HG03025 (cell line): ENCODE data around the gene KCNIP3.

Source experiments
- ATAC-seq: cut with Tn5 transposase; IDR thresholded peaks from one replicate; pipeline ENCODE4 v1.9.1; 2021; ENCODE audit warnings: mild to moderate bottlenecking, moderate library complexity; ENCODE audit not compliant: unreplicated experiment, low FRiP score

Gene KCNIP3

DNA sequence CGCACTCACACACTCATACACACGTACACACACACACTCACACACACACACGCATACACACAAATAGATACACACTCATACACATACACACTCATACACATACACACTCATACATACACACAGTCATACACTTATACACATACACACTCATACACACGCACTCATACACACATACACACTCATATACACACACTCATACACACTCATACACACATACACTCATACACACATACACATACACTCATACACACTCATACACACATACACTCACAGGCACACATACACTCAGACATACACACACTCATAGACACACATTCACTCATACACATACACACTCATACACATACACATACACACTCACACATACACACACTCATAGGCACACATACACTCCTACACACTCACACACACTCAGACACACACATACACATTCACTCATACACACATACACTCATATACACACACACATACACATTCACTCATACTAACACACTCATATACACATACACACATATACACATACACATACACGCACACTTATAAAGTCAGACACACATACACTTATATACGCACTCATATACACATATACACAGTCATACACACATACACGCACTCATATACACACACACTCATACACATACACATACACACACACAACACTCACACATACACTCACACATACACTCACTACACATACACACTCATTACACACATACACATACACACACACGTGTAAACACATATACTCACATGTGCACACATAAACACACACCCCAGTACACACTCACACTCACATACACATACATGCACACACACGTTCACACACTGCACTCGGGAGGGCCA is 28.7 kb downstream of the KCNIP3 start:
- ATAC-seq, result no peak

DNA sequence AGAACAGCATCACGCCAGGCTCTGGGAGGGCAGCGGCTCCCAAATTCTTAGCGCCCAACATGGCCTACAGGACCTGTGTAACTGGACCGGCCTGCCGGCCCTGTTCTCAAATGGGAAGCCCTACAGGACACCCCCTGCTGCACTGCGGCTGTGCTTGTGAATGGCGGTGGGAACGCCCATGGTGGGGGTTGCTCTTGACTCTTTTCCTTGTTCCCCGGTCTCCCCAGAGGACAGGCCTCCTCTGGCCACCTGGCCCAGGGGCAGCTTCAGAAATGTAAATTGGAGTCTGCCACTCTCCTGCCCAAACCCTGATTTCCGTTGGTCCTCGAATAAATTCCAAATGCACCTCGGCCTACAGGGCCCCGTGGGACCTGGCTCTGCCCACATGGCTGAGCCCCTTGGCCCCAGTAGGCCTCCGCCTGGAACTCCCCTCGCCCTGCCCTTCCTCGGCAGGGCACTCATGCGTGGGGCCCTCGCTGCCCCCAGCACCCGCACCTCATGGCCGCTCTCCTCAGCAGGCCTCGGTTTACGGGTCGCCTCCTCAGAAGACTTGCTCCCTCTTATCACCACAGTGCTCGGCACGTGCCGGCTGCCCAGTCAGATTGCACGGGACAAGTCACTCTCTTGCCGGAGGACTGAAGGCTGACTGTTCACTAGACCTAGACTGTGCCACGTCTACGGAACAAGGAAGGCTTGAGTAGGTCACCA is 29.4 kb downstream of the KCNIP3 start:
- no peak for ATAC-seq

GRCh38 chr2:95327861-95328260 is 30.7 kb downstream of the KCNIP3 start:
- no peak for ATAC-seq

DNA sequence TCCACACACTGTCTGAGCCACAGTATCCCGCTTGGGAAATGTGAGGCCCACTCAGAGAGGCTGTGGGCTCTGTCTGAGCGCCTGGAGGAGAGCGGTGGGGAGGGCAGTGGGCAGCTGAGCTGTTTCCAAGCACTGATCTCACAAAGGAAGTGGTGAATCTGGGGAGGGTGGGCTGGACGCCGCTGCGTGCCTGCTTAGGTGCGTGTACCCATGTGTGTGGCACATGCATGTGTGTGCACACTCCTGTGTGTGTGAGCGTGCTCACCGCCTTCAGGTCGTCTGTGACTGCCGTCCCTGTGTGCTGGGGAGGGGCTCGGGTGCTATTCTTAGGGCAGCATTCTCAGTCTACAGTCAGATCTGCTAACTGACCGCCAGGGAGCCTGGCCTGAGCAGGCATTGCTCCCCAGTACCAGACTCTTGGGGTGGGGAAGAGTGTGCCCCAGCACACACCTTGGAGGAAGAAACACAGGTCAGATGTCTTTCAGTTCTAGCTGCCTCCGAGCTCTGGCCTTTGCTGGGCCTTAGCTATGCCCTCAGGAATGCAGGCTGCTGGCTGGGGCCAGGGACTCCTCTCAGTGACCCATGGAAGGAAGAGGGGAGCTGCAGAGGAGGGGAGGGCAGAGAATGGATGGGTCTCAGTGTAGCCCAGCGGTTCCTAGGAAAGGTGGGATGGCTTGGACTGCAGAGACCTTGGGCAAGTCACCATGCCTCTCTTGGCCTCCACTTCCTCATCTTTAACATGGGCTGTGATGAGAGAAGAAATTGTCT is 31.4 kb downstream of the KCNIP3 start:
- no peak for ATAC-seq

DNA sequence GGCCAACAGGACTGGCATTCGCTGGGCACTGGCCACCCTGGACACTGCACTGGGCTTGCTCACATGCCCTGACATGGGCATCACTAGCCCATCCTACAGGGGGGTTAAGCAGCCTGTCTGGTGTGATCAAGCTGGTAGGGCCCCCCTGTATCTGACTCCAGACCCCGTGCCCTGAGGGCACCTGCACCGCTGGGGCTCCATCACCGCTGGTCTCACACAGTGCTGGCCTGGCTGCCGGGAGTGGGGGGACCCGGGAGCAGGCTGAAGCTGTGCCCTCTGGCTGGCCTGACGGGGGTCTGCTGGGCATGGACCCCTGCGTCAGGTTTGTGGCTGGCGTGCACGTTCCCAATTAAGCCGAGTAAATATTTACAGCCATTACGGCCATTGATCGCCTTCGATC is 32.3 kb downstream of the KCNIP3 start:
- ATAC-seq, result no peak

GRCh38 chr2:95329891-95330793 is 33.0 kb downstream of the KCNIP3 start:
- ATAC-seq, result no peak

DNA sequence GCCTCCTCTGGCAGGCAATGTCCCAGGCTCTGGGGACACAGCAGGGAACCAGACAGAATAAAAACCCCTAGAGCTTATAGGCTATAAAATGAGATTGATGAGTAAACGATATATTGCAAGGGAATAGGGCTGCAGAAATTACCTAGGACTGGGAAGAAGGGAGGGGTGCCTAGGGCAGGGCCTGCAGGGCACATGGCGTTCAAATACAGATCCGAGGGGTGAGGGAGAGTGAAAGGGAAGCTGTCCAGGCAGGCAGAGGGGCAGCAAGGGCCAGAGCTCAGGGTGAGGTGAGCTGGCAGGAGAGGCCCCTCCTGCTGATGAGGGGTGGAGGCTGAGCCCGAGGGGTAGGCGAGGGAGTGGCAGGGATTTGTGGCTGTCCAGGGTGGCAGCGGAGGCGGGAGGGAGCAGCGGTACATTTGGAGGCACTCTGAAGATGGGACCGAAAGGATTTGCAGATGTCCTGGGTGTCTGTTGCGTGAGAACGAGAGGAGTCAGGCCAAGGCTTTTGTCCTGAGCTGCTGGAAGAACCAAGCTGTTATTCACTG is 33.7 kb downstream of the KCNIP3 start:
- no peak for ATAC-seq

- no peak for ATAC-seq
These were observed 34.5 kb downstream of the KCNIP3 start for GRCh38 chr2:95331606-95332005.

DNA sequence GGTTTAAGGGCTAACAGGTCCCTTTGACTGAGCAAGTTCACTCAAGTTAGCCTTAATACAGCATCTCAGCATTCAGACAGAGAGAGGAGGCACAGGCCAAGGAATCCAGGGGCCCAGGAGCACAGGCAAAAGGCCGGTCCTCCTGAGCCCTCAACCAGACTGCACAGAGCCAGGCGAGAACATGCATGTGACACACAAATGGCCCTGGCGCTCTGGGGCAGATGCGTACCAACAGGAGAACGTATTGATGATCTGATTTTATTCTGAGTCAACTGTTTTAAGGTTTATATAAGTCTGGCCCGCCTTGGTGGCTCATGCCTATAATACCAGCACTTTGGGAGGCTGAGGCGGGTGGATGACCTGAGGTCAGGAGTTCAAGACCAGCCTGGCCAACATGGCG is 34.9 kb downstream of the KCNIP3 start:
- no peak for ATAC-seq

DNA sequence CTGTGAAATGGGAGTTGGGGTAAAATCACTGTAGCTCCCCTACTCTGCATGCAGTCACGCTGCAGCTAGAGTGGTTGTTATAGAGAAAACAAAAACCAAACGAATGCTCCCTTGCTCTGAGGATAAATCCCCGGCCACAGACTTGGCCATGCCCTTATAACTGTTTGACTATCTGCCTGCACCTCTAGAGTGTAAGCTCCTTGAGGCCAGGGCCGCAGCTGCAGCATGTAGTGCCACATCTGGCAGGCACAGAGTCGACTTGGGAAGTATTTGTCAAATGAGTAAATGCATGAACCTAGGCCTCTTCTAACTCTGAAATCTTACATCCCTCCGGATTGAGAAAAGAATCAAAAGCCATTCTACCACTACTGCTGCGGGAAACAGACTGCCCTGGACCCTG is 35.9 kb downstream of the KCNIP3 start:
- ATAC-seq, result no peak

GRCh38 chr2:95333888-95334338 is 36.8 kb downstream of the KCNIP3 start:
- ATAC-seq, result no peak

DNA sequence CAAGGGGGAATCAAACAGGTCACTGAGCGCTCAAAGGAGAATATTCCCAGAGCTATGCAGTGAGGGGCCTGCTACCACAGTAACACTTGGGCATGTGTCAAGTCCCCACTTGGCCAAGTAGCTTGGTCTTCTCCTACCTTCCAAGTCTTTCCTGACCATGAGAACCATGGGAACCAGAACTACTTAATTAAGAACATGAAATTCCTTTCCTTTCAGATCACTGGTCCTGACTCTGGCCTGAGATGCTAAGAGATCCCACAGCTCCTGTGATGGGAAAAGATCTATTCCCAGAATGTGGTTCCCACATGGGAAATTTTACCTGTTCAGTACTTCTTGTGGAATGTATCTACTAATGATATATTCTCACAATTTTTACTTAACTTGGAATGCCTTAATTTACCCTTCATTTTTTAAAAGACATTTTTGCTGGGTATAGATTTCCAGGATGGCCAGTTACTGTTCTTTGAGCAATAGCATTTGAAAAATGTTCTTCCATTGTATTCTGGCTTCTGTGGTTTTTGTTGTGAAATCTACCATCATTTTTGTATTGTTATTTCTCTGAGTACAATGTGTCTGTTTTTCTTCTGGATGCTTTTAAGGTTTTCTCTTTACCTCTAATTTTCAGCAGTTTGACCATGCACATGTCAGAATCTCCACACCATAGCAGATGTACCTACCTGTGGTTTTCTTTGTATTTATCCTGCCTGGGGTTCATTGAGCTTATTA is 37.9 kb downstream of the KCNIP3 start:
- no peak for ATAC-seq

DNA sequence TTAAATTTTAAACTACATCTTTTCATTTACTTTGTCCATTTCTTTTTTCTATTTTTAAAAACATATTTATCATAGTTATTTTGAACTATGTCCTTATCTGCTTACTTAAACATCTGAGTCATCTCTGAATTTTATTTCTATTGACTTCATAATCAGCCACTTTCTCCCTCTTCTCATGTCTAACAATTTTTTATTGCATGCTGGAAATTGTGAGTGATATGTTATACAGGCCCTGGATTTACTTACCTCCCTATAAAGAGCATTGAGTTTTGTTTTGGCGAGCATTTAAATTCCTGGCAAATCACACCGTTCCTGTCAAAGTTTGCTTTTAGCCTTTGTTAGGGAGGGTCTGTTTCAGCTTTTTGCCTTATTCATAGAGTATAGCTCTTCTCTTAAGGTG is 39.3 kb downstream of the KCNIP3 start:
- no peak for ATAC-seq

DNA sequence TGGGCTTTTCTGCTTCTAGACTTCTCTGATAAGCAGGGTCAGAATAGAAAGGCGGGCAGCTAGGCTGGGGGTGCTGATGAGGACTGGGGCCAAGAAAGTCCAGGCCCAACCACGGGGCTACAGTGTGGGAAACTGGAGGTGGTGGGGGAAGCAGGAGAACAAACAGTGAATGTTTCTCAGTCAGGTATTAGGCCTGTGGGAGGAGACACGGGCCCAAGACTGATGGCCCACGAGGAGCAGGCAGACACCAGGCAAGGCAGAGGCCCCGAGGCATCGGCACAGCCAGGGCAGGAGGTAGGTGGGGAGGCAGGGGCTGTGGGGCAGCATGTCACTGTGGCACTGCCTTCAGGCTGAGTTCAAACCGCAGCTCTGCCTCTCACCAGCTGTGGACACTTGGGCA is 40.7 kb downstream of the KCNIP3 start:
- no peak for ATAC-seq

DNA sequence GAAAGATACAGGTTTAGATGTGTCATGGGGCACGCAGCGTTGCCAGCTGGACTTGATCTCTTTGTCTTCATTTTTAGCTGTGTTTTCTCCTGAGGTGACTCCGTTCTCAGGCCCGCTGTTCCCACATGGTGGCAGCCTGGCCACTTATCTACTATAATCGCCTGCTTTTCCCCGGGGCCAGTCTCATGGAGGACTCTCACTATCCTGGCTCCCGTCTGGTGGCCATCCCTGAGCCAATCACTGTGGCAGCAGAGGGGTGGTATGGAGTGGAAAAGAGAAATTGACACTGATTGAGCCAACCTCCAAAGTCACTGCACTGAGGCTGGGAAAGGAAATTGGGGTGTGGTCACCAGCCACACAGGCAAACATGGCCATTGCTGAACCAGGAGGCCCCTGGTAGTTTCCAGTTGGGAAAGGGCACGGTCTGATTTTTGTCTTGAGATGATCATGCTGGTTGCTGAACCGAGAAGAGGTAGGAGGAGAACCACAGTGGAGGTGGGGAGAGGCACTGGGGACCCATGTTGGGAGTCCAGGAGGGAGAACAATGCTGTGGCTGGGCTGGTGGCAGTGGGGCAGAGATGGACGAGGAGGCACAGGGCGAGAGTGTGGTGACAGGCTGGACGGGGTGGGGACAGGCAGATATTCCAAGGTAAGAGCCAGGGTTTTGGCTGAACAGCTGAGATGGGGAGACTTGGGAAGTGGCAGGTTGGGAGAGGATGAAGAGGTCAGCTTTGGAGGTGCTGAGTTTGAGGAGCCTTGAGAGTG is 45.6 kb downstream of the KCNIP3 start:
- no peak for ATAC-seq

- no peak for ATAC-seq
These were observed 46.5 kb downstream of the KCNIP3 start for GRCh38 chr2:95343429-95344214.

GRCh38 chr2:95344215-95344583 is 47.1 kb downstream of the KCNIP3 start:
- no peak for ATAC-seq

DNA sequence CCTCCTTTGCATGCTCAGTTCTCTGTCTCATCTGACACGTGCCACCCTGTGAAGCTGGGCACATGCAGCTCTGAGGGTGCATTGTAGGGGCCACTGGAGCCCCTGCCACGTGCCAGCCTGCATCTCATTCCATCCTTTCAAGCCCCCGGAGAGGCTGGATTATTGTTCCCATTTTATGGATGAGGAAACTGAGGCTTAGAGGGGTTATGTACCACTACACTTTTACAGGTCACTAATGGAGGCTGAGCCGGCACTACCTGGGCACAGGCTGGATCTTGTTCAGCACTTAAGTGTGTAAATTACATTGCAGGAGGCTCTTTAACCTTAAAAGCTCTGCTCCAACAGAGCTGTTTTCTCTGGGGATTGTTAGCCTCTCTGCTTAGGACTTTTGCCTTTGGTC is 47.5 kb downstream of the KCNIP3 start:
- no peak for ATAC-seq
